OCI-LY1 (cell line): ENCODE data around the gene ZNF648.

Experiments used
- H2AFZ ChIP-seq: fragments of 200-600 bp; sonication (generic), shearing (Covaris generic); 2 replicates; pipeline ENCODE4 v1.6.0; 2014; ENCODE audit warnings: antibody characterized with exemption, mild to moderate bottlenecking, low read length
- H3F3A ChIP-seq: fragments of 200-600 bp; sonication (generic), shearing (Covaris generic); 2 replicates; pipeline ENCODE4 v1.6.0; 2014; ENCODE audit warnings: mild to moderate bottlenecking, antibody characterized with exemption, low read length, moderate library complexity; ENCODE audit not compliant: insufficient read depth
- H3K27ac ChIP-seq: fragments of 200-600 bp; sonication (generic); 2 replicates; pipeline ENCODE4 v1.5.1; 2014; ENCODE audit warnings: low read length, mixed run types, mild to moderate bottlenecking, low read depth; ENCODE audit not compliant: poor library complexity, severe bottlenecking
- H3K27me3 ChIP-seq: fragments of 200-600 bp; sonication (generic); 2 replicates; pipeline ENCODE4 v1.6.0; 2014; ENCODE audit warnings: antibody characterized with exemption, mild to moderate bottlenecking, low read length, moderate library complexity; ENCODE audit not compliant: insufficient read depth
- H3K36me3 ChIP-seq: fragments of 200-600 bp; sonication (generic); 2 replicates; pipeline ENCODE4 v1.6.1; 2014; ENCODE audit warnings: mild to moderate bottlenecking, antibody characterized with exemption, low read length, moderate library complexity, mixed read lengths; ENCODE audit not compliant: insufficient read depth
- H3K4me1 ChIP-seq: fragments of 200-600 bp; sonication (generic); 2 replicates; pipeline ENCODE4 v1.5.1; 2014; ENCODE audit warnings: mild to moderate bottlenecking, low read length, moderate library complexity; ENCODE audit not compliant: insufficient read depth, severe bottlenecking
- H3K4me2 ChIP-seq: fragments of 200-600 bp; sonication (generic), shearing (Covaris generic); 2 replicates; pipeline ENCODE4 v1.6.1; 2014; ENCODE audit warnings: low read length
- H3K4me3 ChIP-seq: fragments of 200-600 bp; sonication (generic); 2 replicates; pipeline ENCODE4 v1.5.1; 2014; ENCODE audit warnings: low read length, low read depth, mild to moderate bottlenecking, mixed read lengths; ENCODE audit not compliant: poor library complexity, severe bottlenecking
- H3K79me2 ChIP-seq: fragments of 200-600 bp; shearing (Covaris generic); 2 replicates; pipeline ENCODE4 v1.6.1; 2016; ENCODE audit warnings: mixed run types, low read length, mixed read lengths; ENCODE audit not compliant: insufficient read depth
- H3K9ac ChIP-seq: fragments of 200-600 bp; sonication (generic), shearing (Covaris generic); 2 replicates; pipeline ENCODE4 v1.6.1; 2014; ENCODE audit warnings: mild to moderate bottlenecking, low read length, mixed read lengths
- H3K9me2 ChIP-seq: fragments of 200-600 bp; sonication (generic), shearing (Covaris generic); 2 replicates; pipeline ENCODE4 v1.6.1; 2014; ENCODE audit warnings: low read depth, mild to moderate bottlenecking, low read length, mixed read lengths
- H3K9me3 ChIP-seq: fragments of 200-600 bp; shearing (Covaris generic); 2 replicates; pipeline ENCODE4 v1.6.1; 2014; ENCODE audit warnings: low read length, mixed read lengths
- H4K20me1 ChIP-seq: fragments of 200-600 bp; sonication (generic), shearing (Covaris generic); 2 replicates; pipeline ENCODE4 v1.6.0; 2016; ENCODE audit warnings: mild to moderate bottlenecking, low read length; ENCODE audit not compliant: insufficient read depth
- EZH2 ChIP-seq: fragments of 200-600 bp; sonication (generic), shearing (Covaris generic); IDR thresholded peaks from 2 replicates; pipeline ENCODE4 v1.8.0; 2017; ENCODE audit warnings: borderline replicate concordance, mixed run types, mild to moderate bottlenecking, antibody characterized with exemption, low read length, moderate library complexity, mixed read lengths
- TF ChIP-seq, protein P1 (sequence below): fragments of 200-600 bp; sonication (generic), shearing (Covaris generic); IDR thresholded peaks from 2 replicates; pipeline ENCODE4 v1.5.1; 2017; ENCODE audit warnings: mild to moderate bottlenecking, antibody characterized with exemption, low read length, moderate library complexity, mixed read lengths

The ZNF648 gene

DNA sequence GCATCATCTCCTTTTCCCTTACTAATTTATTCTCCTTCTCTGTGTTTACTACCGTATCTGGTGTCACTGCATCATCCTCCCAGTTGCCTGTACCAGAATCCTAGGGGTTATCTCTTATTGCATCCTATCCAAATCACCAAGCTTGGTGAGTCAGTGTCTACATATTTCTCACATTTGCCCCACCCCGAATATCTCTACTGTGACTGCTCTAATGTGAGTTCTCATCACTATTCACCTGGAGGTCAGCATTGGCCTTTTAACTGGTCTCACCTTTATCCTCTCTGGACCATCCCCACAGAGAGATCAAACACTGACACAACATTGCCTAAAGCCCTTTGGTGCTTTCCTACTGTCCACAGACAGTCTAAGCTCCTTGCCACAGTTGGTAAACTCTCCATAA is 45.7 kb upstream of the ZNF648 start:
- Histone ChIP-seq H3K9me3 (no peaks in the 10 kb centered on the region), H3K4me2 (no peak overlapping the region), H3K79me2 (no peaks in the 10 kb centered on the region), H3K27me3 (no peaks in the 10 kb centered on the region), H3K9me2 (no peaks in the 10 kb centered on the region), H3K9ac (no peak overlapping the region), H4K20me1 (no peaks in the 10 kb centered on the region), H3F3A (no peaks in the 10 kb centered on the region), H3K4me1 (no peaks in the 10 kb centered on the region), H3K4me3 (no peak overlapping the region), H2AFZ (no peak overlapping the region), H3K36me3 (no peaks in the 10 kb centered on the region), H3K27ac (no peak overlapping the region)
- TF ChIP-seq, protein P1, sequence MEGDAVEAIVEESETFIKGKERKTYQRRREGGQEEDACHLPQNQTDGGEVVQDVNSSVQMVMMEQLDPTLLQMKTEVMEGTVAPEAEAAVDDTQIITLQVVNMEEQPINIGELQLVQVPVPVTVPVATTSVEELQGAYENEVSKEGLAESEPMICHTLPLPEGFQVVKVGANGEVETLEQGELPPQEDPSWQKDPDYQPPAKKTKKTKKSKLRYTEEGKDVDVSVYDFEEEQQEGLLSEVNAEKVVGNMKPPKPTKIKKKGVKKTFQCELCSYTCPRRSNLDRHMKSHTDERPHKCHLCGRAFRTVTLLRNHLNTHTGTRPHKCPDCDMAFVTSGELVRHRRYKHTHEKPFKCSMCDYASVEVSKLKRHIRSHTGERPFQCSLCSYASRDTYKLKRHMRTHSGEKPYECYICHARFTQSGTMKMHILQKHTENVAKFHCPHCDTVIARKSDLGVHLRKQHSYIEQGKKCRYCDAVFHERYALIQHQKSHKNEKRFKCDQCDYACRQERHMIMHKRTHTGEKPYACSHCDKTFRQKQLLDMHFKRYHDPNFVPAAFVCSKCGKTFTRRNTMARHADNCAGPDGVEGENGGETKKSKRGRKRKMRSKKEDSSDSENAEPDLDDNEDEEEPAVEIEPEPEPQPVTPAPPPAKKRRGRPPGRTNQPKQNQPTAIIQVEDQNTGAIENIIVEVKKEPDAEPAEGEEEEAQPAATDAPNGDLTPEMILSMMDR = no peak

DNA sequence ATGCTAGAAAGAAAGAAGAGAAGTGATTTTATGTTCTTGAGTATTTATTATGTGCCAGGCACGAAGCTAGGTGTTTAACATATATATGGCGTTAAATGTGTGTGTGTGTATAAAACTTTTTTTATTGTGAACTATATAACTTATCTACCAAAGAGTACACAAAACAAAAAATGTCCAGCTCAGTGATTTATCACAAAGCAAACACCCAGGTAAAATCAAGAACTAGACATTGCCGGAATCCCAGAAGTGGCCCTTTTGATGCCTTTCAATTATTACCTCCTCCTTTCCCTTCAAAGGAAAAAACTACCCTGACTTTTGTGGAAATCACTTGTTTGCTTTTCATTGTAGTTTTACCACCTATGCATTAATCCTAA is 40.5 kb upstream of the ZNF648 start:
- Histone ChIP-seq H4K20me1 (no peaks in the 10 kb centered on the region), H2AFZ (no peak overlapping the region)

DNA sequence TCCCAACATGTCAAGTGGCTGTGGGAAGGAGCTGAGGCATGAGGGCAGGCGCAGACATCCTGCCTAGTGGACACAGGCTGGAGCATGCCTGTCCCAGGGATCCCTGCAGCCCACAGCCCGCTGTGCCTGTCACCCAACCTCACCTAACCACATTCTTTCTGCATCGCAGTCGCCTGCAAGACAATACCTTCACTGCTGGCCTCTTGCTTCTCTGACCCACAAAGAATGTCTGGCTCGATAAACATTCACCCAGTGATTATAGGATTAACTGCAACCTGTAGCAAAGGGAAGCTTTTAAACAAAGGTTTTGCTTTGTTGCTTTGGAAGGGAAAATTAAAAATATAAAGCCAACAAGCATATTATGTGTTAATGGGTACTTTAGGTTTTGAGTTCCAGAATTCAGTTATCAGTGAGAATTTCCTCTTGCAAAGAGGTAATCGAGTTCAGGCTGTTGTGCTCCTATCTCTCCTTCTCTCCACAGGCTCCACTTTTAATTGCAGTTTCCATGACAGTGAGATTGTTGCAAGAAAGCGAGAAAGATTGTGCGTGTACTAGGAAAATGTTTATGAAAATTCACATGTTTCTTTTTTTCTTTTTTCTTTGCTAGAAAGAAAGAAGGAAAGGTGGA is 40.0 kb upstream of the ZNF648 start:
- no peak overlapping the region for H3K4me3 ChIP-seq
- TF ChIP-seq, protein P1 = no peak
- no peak for TF ChIP-seq EZH2
- H3K4me1 ChIP-seq = no peaks in the 10 kb centered on the region
- H4K20me1 ChIP-seq = no peaks in the 10 kb centered on the region
- no peak overlapping the region for H3K27ac ChIP-seq
- H3K9me3 ChIP-seq = no peaks in the 10 kb centered on the region
- H3F3A ChIP-seq = no peaks in the 10 kb centered on the region
- H3K9me2 ChIP-seq = no peaks in the 10 kb centered on the region
- no peaks in the 10 kb centered on the region for H3K79me2 ChIP-seq
- H3K4me2 ChIP-seq = no peak overlapping the region
- H3K27me3 ChIP-seq = no peaks in the 10 kb centered on the region
- no peak overlapping the region for H3K9ac ChIP-seq
- no peaks in the 10 kb centered on the region for H3K36me3 ChIP-seq
- no peak overlapping the region for H2AFZ ChIP-seq

More for the DNA sequence above, 40.5 kb upstream of the ZNF648 start:
- no peaks in the 10 kb centered on the region for H3K27me3 ChIP-seq
- no peaks in the 10 kb centered on the region for H3F3A ChIP-seq
- no peaks in the 10 kb centered on the region for H3K79me2 ChIP-seq
- no peak overlapping the region for H3K4me3 ChIP-seq
- H3K9me3 ChIP-seq = no peaks in the 10 kb centered on the region
- no peaks in the 10 kb centered on the region for H3K9me2 ChIP-seq
- H3K9ac ChIP-seq = no peak overlapping the region
- no peak for TF ChIP-seq EZH2
- no peak overlapping the region for H3K27ac ChIP-seq
- no peaks in the 10 kb centered on the region for H3K36me3 ChIP-seq
- H3K4me2 ChIP-seq = no peak overlapping the region
- no peaks in the 10 kb centered on the region for H3K4me1 ChIP-seq

DNA sequence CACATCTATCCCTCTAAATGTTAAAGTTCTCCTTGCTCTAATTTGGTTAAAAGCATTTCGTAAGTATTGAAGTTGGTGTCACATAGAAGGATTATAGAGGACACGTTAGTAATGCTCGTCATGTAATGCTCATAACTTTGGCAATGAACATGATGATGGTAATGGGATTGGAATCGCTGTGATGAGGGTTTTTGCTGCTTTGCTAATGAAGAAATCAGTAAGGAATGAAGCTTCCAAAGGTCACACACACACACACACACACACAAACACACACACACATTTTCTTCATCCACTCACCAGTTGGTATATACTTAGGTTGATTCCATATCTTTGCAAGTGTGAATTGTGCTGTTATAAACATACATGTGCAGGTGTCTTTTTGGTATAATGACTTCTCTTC is 36.8 kb upstream of the ZNF648 start:
- Histone ChIP-seq H3K79me2 (no peaks in the 10 kb centered on the region), H2AFZ (no peak overlapping the region), H3K4me1 (no peaks in the 10 kb centered on the region), H3K4me2 (no peak overlapping the region), H3K4me3 (no peak overlapping the region), H3K9me3 (no peaks in the 10 kb centered on the region), H3K27ac (no peak overlapping the region), H3K9ac (no peak overlapping the region), H3K36me3 (no peaks in the 10 kb centered on the region), H3K27me3 (no peaks in the 10 kb centered on the region), H3K9me2 (no peaks in the 10 kb centered on the region), H4K20me1 (no peaks in the 10 kb centered on the region), H3F3A (no peaks in the 10 kb centered on the region)
- TF ChIP-seq, protein P1 = no peak
- no peak for TF ChIP-seq EZH2
